HepG2 (cell line): Measurements from ENCODE around the gene SPATA33. TPM values are rescaled to one million over a fixed set of nuclear protein-coding genes. Genes with fewer than 3 reads are reported as not detected.

ENCODE experiments used
- ATAC-seq: fragments of 200-7000 bp; cut with Tn5 transposase; 3 replicates; pipeline ENCODE4 v1.9.1; 2020; ENCODE audit warnings: mild to moderate bottlenecking, moderate library complexity
- BruUV-seq: library from RNA; stranded (reverse); fragments of 400-500 nt; replicated peaks from 2 replicates; lab custom pipeline; 2021; lab: Mats Ljungman, UMichigan
- CTCF ChIA-PET: fragments of 300-600 bp; formaldehyde crosslinking; extraction: SDS; loops from one replicate; lab custom pipeline; 2021; ENCODE audit warnings: low total read pairs, inconsistent platforms, low intra/inter-chr PET ratio; lab: Yijun Ruan, JAX
- POLR2A ChIA-PET: fragments of 350-600 bp; sonication (Branson Sonifier 250); formaldehyde crosslinking; loops from one replicate; lab custom pipeline; 2020; ENCODE audit warnings: antibody characterized with exemption, inconsistent platforms; lab: Yijun Ruan, JAX
- DNase-seq: peaks from one replicate; pipeline ENCODE4 v3.0.0-alpha.2; 2015; ENCODE audit warnings: low spot score
- FAIRE-seq: peaks from 3 replicates; lab custom pipeline; 2011; peaks lifted over from hg19 to GRCh38; lab: Jason Lieb, UNC
- H2AFZ ChIP-seq: one replicate; pipeline ENCODE4 v1.6.1; 2011; ENCODE audit warnings: low read length, inconsistent platforms
- H3K27ac ChIP-seq: fragments of 300-600 bp; 3 replicates; pipeline ENCODE4 v1.8.0; 2011; ENCODE audit warnings: mixed run types, mild to moderate bottlenecking, mixed read lengths, low read length, inconsistent platforms; ENCODE audit not compliant: insufficient read depth; ENCODE audit errors: extremely low read length
- H3K27me3 ChIP-seq, 2 experiments: fragments of 200-600 bp in 1 of 2; 2 replicates in 1 of 2; 3 replicates in 1 of 2; pipeline versions ENCODE4 v1.6.0 to v1.8.0; 2011; ENCODE audit warnings: low read length in 2 of 2, mild to moderate bottlenecking in 2 of 2, moderate library complexity in 2 of 2, inconsistent platforms in 1 of 2; ENCODE audit not compliant: insufficient read depth in 2 of 2, control insufficient read depth in 1 of 2
- H3K36me3 ChIP-seq, 2 experiments: fragments of 200-600 bp in 1 of 2; replicated peaks in 1 of 2; 2 replicates in 1 of 2; 3 replicates in 1 of 2; pipeline versions ENCODE4 v1.5.1 to v1.8.0; 2011; ENCODE audit warnings: low read length in 2 of 2, inconsistent platforms in 1 of 2; ENCODE audit not compliant: insufficient read depth in 2 of 2, control insufficient read depth in 1 of 2
- H3K4me1 ChIP-seq: 2 replicates; pipeline ENCODE4 v1.5.1; 2012; ENCODE audit warnings: low read length, inconsistent platforms; ENCODE audit not compliant: insufficient read depth
- H3K4me2 ChIP-seq: 2 replicates; pipeline ENCODE4 v1.6.0; 2011; ENCODE audit warnings: low read depth, low read length, inconsistent platforms
- H3K4me3 ChIP-seq, 3 experiments: fragments of 200-600 bp in 1 of 3; sonication (generic), shearing (Covaris generic) in 1 of 3; replicated peaks in 1 of 3; 2 replicates each; pipeline ENCODE4 v1.5.1; 2011 to 2016; ENCODE audit warnings: low read length in 3 of 3, inconsistent platforms in 2 of 3, low read depth in 2 of 3, mild to moderate bottlenecking in 2 of 3, control low read depth in 1 of 3, mixed read lengths in 1 of 3; ENCODE audit not compliant: insufficient read depth in 1 of 3
- H3K79me2 ChIP-seq: one replicate; pipeline ENCODE4 v1.6.1; 2011; ENCODE audit warnings: low read length, inconsistent platforms; ENCODE audit not compliant: insufficient read depth
- H3K9ac ChIP-seq: 2 replicates; pipeline ENCODE4 v1.6.0; 2011; ENCODE audit warnings: mild to moderate bottlenecking, low read depth, low read length, inconsistent platforms; ENCODE audit not compliant: insufficient read depth
- H3K9me3 ChIP-seq: 2 replicates; pipeline ENCODE4 v1.5.1; 2012; ENCODE audit warnings: mild to moderate bottlenecking, low read length
- H4K20me1 ChIP-seq: 2 replicates; pipeline ENCODE4 v1.6.0; 2011; ENCODE audit warnings: inconsistent platforms, mild to moderate bottlenecking, low read length, moderate library complexity; ENCODE audit not compliant: insufficient read depth
- EZH2 ChIP-seq: conservative IDR thresholded peaks from 2 replicates; pipeline ENCODE4 v1.6.1; 2012; ENCODE audit warnings: mild to moderate bottlenecking, low read depth, low read length, moderate library complexity
- HNRNPL ChIP-seq: fragments of 200-400 bp; formaldehyde crosslinking; IDR thresholded peaks from 2 replicates; pipeline ENCODE4 v1.6.1; 2017; ENCODE audit warnings: mild to moderate bottlenecking, low read depth, low read length
- MAFG ChIP-seq: sonication (generic); formaldehyde crosslinking; IDR thresholded peaks from 2 replicates; pipeline ENCODE4 v1.5.1; 2020; ENCODE audit warnings: mild to moderate bottlenecking, missing genetic modification reagents
- MATR3 ChIP-seq: sonication (generic); formaldehyde crosslinking; IDR thresholded peaks from 2 replicates; pipeline ENCODE4 v1.4.0; 2020; ENCODE audit warnings: missing genetic modification reagents
- MEIS1 ChIP-seq: sonication (generic); formaldehyde crosslinking; IDR thresholded peaks from 2 replicates; pipeline ENCODE4 v1.9.0; 2021; ENCODE audit warnings: mild to moderate bottlenecking, missing genetic modification reagents, moderate library complexity, borderline replicate concordance
- MIER3 ChIP-seq: IDR thresholded peaks from 2 replicates; pipeline ENCODE4 v1.6.1; 2016; ENCODE audit warnings: missing compliant biosample characterization, borderline replicate concordance
- SMAD1 ChIP-seq: sonication (generic); formaldehyde crosslinking; IDR thresholded peaks from 2 replicates; pipeline ENCODE4 v1.4.0; 2020; ENCODE audit warnings: missing genetic modification reagents, low read depth, mild to moderate bottlenecking, borderline replicate concordance
- ZBTB21 ChIP-seq: sonication (generic); formaldehyde crosslinking; IDR thresholded peaks from 2 replicates; pipeline ENCODE4 v1.4.0; 2020; ENCODE audit warnings: missing genetic modification reagents
- ZFP37 ChIP-seq: sonication (generic); formaldehyde crosslinking; IDR thresholded peaks from 2 replicates; pipeline ENCODE4 v1.4.0; 2020; ENCODE audit warnings: missing genetic modification reagents, borderline replicate concordance
- ZKSCAN1 ChIP-seq: fragments of 150-350 bp; IDR thresholded peaks from 2 replicates; pipeline ENCODE4 v1.6.1; 2014; ENCODE audit warnings: low read length
- WGBS: methylation state at CpG from one replicate; pipeline ENCODE4 v1.1.6; 2017; ENCODE audit warnings: low lambda C conversion rate; 5-methylcytosine and 5-hydroxymethylcytosine counted together
- in situ Hi-C: cut with HindIII; loops from 2 replicates; pipeline ENCODE4 v1.10.0; 2017; ENCODE audit warnings: low pct_unique_long_range_greater_than_20kb; ENCODE audit not compliant: extremely low pct_ligation_motif_present
- intact Hi-C: fragments of 100-400 bp; cut with micrococcal nuclease; formaldehyde crosslinking; loops from one replicate; pipeline ENCODE4 v1.10.0; 2022; ENCODE audit not compliant: unreplicated experiment
- polyA plus RNA-seq, 8 experiments: library from polyadenylated mRNA; depleted of rRNA in 3 of 8; stranded (reverse) in 7 of 8; unstranded in 1 of 8; fragments of >200 nt; fragmentation: Illumina TruSeq in 4 of 8; extraction: Trizol in 4 of 8; gene quantifications; 2 replicates each; pipeline versions ENCODE4 v1.2.1 to v1.2.3, GENCODE V29; 2011 to 2016; ENCODE audit warnings: low read depth in 4 of 8, missing spikeins in 1 of 8, mixed read lengths in 1 of 8; ENCODE audit not compliant: insufficient read depth in 1 of 8
- total RNA-seq, 5 experiments: library from RNA; depleted of rRNA; stranded (reverse); fragments of >200 nt; fragmentation: Illumina TruSeq; extraction: Trizol; gene quantifications; 2 replicates each; pipeline ENCODE4 v1.2.3, GENCODE V29; 2016; ENCODE audit warnings: low read depth in 1 of 5
- TF ChIP-seq, protein P1 (sequence below), 2 experiments: fragments of 450-650 bp in 1 of 2; sonication (generic) in 1 of 2; formaldehyde crosslinking in 1 of 2; IDR thresholded peaks; 2 replicates each; pipeline versions ENCODE4 v1.6.1 to v1.8.0; 2016 to 2022; ENCODE audit warnings: antibody characterized with exemption in 1 of 2, mild to moderate bottlenecking in 1 of 2, missing genetic modification reagents in 1 of 2
- TF ChIP-seq, protein P2 (sequence below): sonication (generic); formaldehyde crosslinking; IDR thresholded peaks from 2 replicates; pipeline ENCODE4 v1.4.0; 2020; ENCODE audit warnings: missing genetic modification reagents
- TF ChIP-seq, protein P3 (sequence below): sonication (generic); formaldehyde crosslinking; IDR thresholded peaks from 2 replicates; pipeline ENCODE4 v1.4.0; 2020; ENCODE audit warnings: missing genetic modification reagents, low read depth, mild to moderate bottlenecking, borderline replicate concordance

The SPATA33 gene
- total and polyA plus RNA-seq, 2 of the 13 experiments (the other 11 are each of a cell fraction or from before 2014, with no cell fraction given) = 5.7 to 11.0 TPM

DNA sequence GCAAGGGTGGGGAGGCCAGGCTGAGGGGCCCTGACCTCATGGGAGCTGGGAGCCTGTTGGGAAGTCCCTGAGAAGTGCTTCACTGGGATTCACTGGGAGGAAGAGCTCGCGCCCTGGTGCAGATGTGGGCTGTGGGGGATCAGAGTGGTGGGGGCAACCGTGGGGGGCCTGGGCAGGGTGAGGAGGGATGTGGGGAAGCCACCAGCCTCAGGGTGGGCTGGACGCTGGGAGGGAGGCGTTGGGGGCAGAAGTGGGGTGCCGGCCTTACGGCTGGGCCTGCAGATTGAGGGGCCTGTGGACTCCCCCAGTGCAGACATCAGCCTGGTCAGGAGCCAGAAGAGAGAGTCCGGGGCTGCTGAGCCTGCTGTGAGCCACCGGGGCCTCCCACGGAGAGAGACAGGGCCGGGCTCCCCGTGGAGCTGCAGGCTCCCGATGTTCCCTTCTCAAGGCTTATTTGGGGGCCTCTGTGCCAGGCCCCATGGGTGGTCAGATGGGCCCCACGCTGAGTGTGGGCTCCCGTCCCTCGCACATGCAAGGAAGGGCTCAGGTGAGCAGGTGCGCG is 36.4 kb upstream of the SPATA33 start:
- Histone ChIP-seq H3K9me3 (no peaks in the 10 kb centered on the region), H4K20me1 (no peaks in the 10 kb centered on the region), H3K27me3 (peaks cover 0 to 2% of the 10 kb centered on the region in 2 experiments; a peak in 1 of 5 replicates), H3K4me2 (peak overlapping the region; percentile 62), H3K4me1 (peaks cover 81% of the 10 kb centered on the region), H2AFZ (no peak overlapping the region), H3K4me3 (peak overlapping the region in 1 of 3 experiments; percentile 52; a peak in 1 of 6 replicates), H3K36me3 (no peaks in the 10 kb centered on the region), H3K9ac (no peak overlapping the region), H3K79me2 (no peaks in the 10 kb centered on the region), H3K27ac (no peak overlapping the region)
- FAIRE-seq = no peak
- CTCF ChIA-PET = no interaction called here
- POLR2A ChIA-PET = no interaction called here
- in situ Hi-C loops (no loop called here), intact Hi-C loops (no loop called here)
- BruUV-seq = no TSS peak
- 74% methylated on average over 13 of the region's 18 CpGs for WGBS
- DNase-seq = no peak
- ATAC-seq = peak; percentile 8
- no peak for TF ChIP-seq SMAD1 (CRISPR knock-in tag)
- TF ChIP-seq HNRNPL = no peak
- TF ChIP-seq ZBTB21 (CRISPR knock-in tag) = no peak
- TF ChIP-seq, protein P1, sequence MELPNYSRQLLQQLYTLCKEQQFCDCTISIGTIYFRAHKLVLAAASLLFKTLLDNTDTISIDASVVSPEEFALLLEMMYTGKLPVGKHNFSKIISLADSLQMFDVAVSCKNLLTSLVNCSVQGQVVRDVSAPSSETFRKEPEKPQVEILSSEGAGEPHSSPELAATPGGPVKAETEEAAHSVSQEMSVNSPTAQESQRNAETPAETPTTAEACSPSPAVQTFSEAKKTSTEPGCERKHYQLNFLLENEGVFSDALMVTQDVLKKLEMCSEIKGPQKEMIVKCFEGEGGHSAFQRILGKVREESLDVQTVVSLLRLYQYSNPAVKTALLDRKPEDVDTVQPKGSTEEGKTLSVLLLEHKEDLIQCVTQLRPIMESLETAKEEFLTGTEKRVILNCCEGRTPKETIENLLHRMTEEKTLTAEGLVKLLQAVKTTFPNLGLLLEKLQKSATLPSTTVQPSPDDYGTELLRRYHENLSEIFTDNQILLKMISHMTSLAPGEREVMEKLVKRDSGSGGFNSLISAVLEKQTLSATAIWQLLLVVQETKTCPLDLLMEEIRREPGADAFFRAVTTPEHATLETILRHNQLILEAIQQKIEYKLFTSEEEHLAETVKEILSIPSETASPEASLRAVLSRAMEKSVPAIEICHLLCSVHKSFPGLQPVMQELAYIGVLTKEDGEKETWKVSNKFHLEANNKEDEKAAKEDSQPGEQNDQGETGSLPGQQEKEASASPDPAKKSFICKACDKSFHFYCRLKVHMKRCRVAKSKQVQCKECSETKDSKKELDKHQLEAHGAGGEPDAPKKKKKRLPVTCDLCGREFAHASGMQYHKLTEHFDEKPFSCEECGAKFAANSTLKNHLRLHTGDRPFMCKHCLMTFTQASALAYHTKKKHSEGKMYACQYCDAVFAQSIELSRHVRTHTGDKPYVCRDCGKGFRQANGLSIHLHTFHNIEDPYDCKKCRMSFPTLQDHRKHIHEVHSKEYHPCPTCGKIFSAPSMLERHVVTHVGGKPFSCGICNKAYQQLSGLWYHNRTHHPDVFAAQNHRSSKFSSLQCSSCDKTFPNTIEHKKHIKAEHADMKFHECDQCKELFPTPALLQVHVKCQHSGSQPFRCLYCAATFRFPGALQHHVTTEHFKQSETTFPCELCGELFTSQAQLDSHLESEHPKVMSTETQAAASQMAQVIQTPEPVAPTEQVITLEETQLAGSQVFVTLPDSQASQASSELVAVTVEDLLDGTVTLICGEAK (IDR thresholded peaks at IDR 0.05) = no peak
- TF ChIP-seq, protein P1 (CRISPR knock-in tag; IDR thresholded peaks at IDR 0.05) = 0 out of 2 replicates have a peak, but pooled peaks have one; percentile 24
- no peak for TF ChIP-seq ZKSCAN1
- TF ChIP-seq EZH2 = no peak
- no peak for TF ChIP-seq MATR3 (CRISPR knock-in tag)
- TF ChIP-seq MEIS1 (CRISPR knock-in tag) = no peak
- no peak for TF ChIP-seq MIER3 (CRISPR knock-in tag)
- TF ChIP-seq, protein P2, sequence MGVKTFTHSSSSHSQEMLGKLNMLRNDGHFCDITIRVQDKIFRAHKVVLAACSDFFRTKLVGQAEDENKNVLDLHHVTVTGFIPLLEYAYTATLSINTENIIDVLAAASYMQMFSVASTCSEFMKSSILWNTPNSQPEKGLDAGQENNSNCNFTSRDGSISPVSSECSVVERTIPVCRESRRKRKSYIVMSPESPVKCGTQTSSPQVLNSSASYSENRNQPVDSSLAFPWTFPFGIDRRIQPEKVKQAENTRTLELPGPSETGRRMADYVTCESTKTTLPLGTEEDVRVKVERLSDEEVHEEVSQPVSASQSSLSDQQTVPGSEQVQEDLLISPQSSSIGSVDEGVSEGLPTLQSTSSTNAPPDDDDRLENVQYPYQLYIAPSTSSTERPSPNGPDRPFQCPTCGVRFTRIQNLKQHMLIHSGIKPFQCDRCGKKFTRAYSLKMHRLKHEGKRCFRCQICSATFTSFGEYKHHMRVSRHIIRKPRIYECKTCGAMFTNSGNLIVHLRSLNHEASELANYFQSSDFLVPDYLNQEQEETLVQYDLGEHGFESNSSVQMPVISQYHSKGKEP (CRISPR knock-in tag) = no peak
- TF ChIP-seq ZFP37 = no peak
- TF ChIP-seq, protein P3, sequence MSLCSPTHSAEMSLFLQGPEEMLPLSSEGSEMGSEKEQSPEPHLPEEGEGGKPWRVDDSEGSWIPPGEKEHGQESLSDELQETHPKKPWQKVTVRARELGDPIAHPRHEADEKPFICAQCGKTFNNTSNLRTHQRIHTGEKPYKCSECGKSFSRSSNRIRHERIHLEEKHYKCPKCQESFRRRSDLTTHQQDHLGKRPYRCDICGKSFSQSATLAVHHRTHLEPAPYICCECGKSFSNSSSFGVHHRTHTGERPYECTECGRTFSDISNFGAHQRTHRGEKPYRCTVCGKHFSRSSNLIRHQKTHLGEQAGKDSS = no peak
- no peak for TF ChIP-seq MAFG (CRISPR knock-in tag)
